Measurements from ENCODE around the gene C9orf72. TPM values are rescaled to one million over a fixed set of nuclear protein-coding genes. Genes with fewer than 3 reads are reported as not detected.
A peak's percentile ranks its signal among the peaks of the same experiment; 100 is the strongest.

C9orf72 gene
- total and polyA plus RNA-seq, 11 donors: 7.2 to 27.2 (median 13.8) TPM

DNA sequence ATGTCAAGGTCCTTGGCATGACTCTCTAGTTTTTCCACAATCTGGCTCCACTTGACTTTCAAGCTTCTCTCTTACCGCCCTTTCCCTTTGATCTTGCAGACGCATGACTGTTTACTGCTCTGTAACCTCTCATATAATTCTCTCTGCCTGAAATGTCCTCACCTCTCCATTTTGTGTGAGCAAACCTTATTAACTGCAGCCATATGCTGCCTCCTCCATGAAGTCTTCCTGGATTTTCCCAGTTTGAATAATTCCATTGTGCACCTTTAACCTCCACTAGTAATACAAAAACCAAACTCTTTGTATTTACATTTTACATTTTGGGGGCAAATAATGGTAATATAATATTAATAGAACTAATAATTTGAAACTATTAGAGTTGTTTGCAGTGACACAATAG lies 9.5 kb upstream of the C9orf72 start:
- intact Hi-C loops (cut with DNase I): loop anchor here in 1 of 10 donors (10.0 kb wide), 1 partner anchor 62 kb away; no protein-coding TSS in a partner anchor
- no peak for ATAC-seq
- H3K4me1 ChIP-seq: peaks cover 0 to 16% (median 0%) of the 10 kb centered on the region in 12 donors
- 61 to 70% (median 66%) methylated on average over 2 of the region's 2 CpGs for WGBS, 4 donors
- H3K27ac ChIP-seq: peak overlapping the region in 1 of 12 donors; percentile 68
- H3K27me3 ChIP-seq: no peaks in the 10 kb centered on the region
- no peak for DNase-seq
- no peaks in the 10 kb centered on the region for H3K36me3 ChIP-seq
- TF ChIP-seq, protein P1, sequence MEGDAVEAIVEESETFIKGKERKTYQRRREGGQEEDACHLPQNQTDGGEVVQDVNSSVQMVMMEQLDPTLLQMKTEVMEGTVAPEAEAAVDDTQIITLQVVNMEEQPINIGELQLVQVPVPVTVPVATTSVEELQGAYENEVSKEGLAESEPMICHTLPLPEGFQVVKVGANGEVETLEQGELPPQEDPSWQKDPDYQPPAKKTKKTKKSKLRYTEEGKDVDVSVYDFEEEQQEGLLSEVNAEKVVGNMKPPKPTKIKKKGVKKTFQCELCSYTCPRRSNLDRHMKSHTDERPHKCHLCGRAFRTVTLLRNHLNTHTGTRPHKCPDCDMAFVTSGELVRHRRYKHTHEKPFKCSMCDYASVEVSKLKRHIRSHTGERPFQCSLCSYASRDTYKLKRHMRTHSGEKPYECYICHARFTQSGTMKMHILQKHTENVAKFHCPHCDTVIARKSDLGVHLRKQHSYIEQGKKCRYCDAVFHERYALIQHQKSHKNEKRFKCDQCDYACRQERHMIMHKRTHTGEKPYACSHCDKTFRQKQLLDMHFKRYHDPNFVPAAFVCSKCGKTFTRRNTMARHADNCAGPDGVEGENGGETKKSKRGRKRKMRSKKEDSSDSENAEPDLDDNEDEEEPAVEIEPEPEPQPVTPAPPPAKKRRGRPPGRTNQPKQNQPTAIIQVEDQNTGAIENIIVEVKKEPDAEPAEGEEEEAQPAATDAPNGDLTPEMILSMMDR (IDR thresholded peaks at IDR 0.05): no peak
- no peak for TF ChIP-seq POLR2A (IDR thresholded peaks at IDR 0.05)
- peaks cover 0 to 11% (median 0%) of the 10 kb centered on the region in 12 donors for H3K9me3 ChIP-seq
- H3K4me3 ChIP-seq: no peak overlapping the region

DNA sequence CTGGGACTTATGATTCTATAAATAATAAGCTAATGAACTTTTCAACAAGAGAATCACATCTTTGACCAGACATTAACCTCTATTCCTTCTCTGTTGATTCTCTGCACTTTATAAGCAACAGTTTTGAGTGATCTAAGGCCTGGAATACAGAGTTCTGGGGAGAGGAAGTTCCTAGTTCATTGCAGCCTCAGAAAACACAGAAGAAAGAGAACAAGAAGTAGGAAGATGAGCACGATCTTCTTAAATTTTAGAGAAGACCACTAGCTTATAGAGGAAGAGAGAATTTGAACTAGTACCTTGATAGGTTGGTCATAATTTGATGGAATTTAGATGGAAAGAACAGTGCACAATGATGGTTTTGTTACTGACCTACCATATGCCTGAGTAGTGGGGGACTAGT lies 8.5 kb upstream of the C9orf72 start:
- H3K4me1 ChIP-seq: peaks cover 0 to 12% (median 0%) of the 10 kb centered on the region in 12 donors
- DNase-seq: no peak
- peaks cover 0 to 12% (median 0%) of the 10 kb centered on the region in 12 donors for H3K9me3 ChIP-seq
- no peak for ATAC-seq
- H3K27ac ChIP-seq: peak overlapping the region in 1 of 12 donors; percentile 68
- WGBS, 4 donors: 83 to 91% (median 88%) methylated on average over 1 of the region's 1 CpG
- no peak for TF ChIP-seq POLR2A (IDR thresholded peaks at IDR 0.05)
- TF ChIP-seq, protein P1 (IDR thresholded peaks at IDR 0.05): no peak
- no peaks in the 10 kb centered on the region for H3K36me3 ChIP-seq
- H3K4me3 ChIP-seq: no peak overlapping the region
- intact Hi-C loops (cut with DNase I): loop anchor here in 1 of 10 donors (10.0 kb wide), 1 partner anchor 63 kb away; no protein-coding TSS in a partner anchor
- H3K27me3 ChIP-seq: no peaks in the 10 kb centered on the region

DNA sequence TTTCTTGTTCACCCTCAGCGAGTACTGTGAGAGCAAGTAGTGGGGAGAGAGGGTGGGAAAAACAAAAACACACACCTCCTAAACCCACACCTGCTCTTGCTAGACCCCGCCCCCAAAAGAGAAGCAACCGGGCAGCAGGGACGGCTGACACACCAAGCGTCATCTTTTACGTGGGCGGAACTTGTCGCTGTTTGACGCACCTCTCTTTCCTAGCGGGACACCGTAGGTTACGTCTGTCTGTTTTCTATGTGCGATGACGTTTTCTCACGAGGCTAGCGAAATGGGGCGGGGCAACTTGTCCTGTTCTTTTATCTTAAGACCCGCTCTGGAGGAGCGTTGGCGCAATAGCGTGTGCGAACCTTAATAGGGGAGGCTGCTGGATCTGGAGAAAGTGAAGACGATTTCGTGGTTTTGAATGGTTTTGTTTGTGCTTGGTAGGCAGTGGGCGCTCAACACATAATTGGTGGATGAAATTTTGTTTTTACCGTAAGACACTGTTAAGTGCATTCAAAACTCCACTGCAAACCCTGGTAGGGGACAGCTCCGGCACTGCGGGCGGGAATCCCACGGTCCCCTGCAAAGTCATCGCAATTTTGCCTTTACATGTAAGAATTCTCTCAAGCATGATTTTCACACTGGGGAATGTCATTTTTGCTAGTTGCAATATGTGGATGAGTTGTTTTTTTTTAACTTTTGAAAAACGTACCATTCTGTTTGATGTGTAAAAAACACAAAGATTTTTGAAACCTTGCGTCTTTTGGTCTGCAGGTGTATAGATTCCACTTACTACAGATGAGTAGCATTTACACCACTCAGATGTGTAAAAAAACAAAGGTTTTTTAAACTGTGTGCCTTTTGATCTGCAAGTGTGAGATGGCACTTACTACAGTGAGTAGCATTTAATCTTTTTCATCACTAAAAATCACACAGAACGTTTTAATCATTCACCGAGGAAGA lies 631 bp upstream of the C9orf72 start:
- peak overlapping the region; percentile 29 to 92 (median 88) for H3K4me3 ChIP-seq
- peak overlapping the region; percentile 76 to 100 (median 95) for H3K27ac ChIP-seq
- ATAC-seq (peak; percentile 89 to 94 (median 92)), DNase-seq (peak; percentile 91 to 97 (median 96))
- H3K9me3 ChIP-seq: peaks cover 0 to 12% (median 0%) of the 10 kb centered on the region in 12 donors
- peaks cover 0 to 43% (median 16%) of the 10 kb centered on the region in 12 donors for H3K4me1 ChIP-seq
- TF ChIP-seq POLR2A (IDR thresholded peaks at IDR 0.05): peak in 1 of 2 donors; percentile 69
- TF ChIP-seq, protein P1 (IDR thresholded peaks at IDR 0.05): peak in 1 of 12 donors; percentile 4
- no peaks in the 10 kb centered on the region for H3K27me3 ChIP-seq
- no peaks in the 10 kb centered on the region for H3K36me3 ChIP-seq
- 3 to 4% (median 4%) methylated on average over 35 of the region's 35 CpGs for WGBS, 4 donors
- intact Hi-C loops (cut with DNase I): no loop called here

DNA sequence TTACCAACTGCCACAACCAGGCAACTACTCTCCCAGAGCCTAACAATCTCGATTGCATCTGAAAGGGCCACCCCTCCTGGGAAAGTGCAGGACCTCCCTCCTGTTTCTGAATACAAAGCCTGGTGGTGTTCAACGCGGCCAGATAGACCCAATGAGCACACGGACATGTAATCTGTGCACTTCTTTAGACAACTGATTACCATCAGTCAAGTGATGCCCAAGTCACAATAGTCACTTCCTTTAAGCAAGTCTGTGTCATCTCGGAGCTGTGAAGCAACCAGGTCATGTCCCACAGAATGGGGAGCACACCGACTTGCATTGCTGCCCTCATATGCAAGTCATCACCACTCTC lies 739 bp downstream of the C9orf72 start:
- Histone ChIP-seq H3K4me1 (peaks cover 0 to 56% (median 16%) of the 10 kb centered on the region in 12 donors), H3K4me3 (peak overlapping the region; percentile 29 to 92 (median 88)), H3K27me3 (no peaks in the 10 kb centered on the region), H3K36me3 (no peaks in the 10 kb centered on the region), H3K9me3 (no peaks in the 10 kb centered on the region), H3K27ac (peak overlapping the region; percentile 76 to 100 (median 95))
- WGBS, 4 donors: 0 to 3% (median 2%) methylated on average over 6 of the region's 6 CpGs
- peak in 1 of 5 donors; percentile 58 for DNase-seq
- TF ChIP-seq, protein P1 (IDR thresholded peaks at IDR 0.05): no peak
- no peak for TF ChIP-seq POLR2A (IDR thresholded peaks at IDR 0.05)
- peak in 3 of 4 donors; percentile 28 to 44 (median 37) for ATAC-seq
- intact Hi-C loops (cut with DNase I): no loop called here
